Measurements from ENCODE around the gene TGFBR3L.

TGFBR3L gene

GRCh38 chr19:7904074-7905020, 10.3 kb upstream of the TGFBR3L start:
- peak; percentile 39 to 41 for DNase-seq (ENCODE audit: low read depth in 2 of 2)

- no peak for DNase-seq (ENCODE audit: low read depth in 2 of 2)
Measured at GRCh38 chr19:7905268-7905667, 9.4 kb upstream of the TGFBR3L start.

DNA sequence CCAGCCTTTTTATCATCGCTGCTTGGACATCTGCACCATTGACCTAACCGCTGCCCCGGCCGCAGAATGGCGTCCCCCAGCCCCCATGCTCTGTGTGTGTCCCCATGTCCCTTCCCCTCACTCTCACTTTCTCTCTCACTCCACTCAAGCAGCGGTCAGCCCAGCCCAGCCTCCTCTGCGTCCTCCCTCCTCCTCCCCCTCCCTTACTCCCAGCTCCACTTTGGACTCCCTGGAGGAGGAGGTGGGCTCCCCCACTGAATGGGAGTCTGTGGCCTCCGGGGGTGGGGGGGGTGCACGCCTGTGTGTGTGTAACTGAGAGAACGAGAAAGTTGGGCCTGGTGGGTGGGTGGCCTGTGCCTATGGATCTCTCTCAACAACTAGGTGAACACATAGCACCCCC, 8.8 kb upstream of the TGFBR3L start:
- no peak for DNase-seq (ENCODE audit: low read depth in 2 of 2)

GRCh38 chr19:7907122-7907521, 7.5 kb upstream of the TGFBR3L start:
- no peak for DNase-seq (ENCODE audit: low read depth in 2 of 2)

- no peak for DNase-seq (ENCODE audit: low read depth in 2 of 2)
Measured at GRCh38 chr19:7907544-7907943, 7.1 kb upstream of the TGFBR3L start.

DNA sequence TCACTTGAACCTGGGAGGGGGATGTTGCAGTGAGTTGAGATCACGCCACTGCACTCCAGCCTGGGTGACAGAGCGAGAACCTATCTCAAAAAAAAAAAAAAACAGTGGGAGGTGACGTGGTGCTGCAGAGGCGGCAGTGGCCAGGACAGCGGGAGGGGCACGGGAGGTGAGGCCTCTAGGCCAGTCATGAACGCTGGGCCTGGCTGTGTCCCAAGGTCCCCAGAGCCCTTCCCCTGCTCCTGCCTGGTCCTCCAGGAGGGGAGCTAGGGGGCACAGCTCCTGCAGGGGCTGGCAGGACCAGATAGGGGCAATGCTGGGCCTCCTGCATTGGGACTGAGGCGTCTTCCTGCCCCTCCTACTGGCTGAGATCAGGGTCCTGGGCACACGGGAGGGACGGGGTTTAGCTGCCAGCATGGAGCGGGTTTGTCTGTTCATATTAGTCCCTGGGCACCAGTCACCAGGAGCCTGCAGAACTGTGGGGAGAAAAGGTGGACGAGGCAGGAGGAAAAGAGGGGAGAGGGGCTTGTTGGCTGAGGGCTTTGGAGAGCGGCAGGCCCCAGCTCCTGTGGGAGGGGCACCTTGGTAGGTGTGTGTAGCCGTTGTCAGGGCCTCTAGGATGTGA, 6.4 kb upstream of the TGFBR3L start:
- no peak for DNase-seq (ENCODE audit: low read depth in 2 of 2)

DNA sequence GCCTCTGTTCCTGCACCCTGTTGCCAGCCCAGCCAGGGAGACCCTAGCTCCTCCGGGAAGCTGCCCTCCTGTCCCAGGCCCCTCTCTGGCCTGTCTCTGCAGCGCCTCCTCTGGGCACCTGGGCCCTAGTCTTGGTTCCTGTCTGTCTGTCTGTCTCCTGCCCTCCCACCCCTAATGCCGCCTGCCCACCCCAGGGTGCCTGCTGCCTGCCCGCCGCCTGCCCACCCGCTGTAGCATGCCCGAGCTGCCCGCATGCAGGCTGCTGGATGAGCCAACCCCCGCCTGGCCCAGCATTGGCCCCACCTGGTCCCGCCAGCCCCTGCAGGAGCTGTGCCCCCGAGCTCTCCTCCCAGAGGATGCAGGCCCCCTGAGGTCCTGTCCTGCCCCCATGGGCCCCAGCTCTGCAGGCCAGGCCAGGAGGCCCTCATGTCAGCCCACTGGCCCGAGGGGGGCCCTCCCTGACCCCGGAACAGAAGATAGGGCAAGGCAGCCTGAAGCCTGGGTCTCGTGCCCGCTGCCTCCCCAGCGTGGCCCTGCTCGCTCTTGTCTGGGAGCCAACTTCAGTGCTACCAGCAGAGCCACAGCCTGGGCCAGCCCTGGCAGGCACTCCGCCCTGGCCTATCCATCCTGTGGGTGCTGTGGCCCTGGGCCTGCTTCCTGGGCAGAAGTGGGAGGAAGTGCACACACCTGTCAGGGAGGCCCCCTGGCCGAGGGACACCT, 5.7 kb upstream of the TGFBR3L start:
- no peak for DNase-seq (ENCODE audit: low read depth in 2 of 2)

DNA sequence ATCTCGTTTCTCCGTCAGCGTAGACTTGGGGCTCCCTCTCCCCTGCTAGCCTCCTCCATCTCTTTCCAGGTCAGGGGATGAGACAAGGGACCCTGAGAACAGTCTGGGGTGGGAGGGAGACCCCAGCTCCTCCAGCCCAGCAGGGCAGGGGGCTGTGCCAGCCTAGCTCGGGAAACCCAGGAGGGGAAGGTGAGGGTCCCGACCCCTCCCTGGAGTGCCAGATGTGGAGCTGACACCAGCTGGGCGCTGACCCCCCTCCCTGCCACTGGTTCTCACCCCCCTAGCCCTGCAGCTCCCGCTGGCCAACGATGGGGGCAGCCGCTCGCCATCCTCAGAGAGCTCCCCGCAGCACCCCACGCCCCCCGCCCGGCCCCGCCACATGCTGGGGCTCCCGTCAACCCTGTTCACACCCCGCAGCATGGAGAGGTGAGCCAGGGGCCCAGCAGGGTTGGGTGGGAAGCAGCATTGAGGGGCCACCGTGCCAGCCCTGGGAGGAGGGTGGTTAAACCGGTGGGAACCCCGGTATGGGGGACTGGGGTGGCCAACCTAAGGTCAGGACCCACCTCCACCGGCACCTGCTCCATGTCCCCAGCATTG, 5.1 kb upstream of the TGFBR3L start:
- no peak for DNase-seq (ENCODE audit: low read depth in 2 of 2)

DNA sequence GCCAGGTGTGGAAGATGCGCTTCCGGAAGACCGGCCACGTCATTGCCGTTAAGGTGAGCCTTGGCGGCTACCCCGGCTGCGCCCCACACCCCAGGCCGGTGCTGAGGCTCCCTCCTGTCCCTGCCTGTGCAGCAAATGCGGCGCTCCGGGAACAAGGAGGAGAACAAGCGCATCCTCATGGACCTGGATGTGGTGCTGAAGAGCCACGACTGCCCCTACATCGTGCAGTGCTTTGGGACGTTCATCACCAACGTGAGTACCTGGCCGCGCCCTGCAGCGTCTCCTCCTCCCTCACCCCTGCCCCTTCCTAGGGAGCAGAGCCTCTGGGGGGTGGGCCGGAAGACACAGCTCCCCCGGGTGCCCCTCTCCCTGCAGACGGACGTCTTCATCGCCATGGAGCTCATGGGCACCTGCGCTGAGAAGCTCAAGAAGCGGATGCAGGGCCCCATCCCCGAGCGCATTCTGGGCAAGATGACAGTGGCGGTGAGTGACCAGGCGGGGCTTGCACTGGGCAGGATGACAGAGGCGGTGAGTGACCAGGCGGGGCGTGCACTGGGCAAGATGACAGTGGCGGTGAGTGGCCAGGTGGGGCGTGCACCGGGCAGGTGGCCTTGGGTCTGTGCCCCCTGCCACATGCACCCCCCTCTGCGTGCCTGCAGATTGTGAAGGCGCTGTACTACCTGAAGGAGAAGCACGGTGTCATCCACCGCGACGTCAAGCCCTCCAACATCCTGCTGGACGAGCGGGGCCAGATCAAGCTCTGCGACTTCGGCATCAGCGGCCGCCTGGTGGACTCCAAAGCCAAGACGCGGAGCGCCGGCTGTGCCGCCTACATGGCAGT, 4.1 kb upstream of the TGFBR3L start:
- no peak for DNase-seq (ENCODE audit: low read depth in 2 of 2)

- no peak for DNase-seq (ENCODE audit: low read depth in 2 of 2)
Measured at GRCh38 chr19:7911508-7912143, 3.0 kb upstream of the TGFBR3L start.

GRCh38 chr19:7912144-7912696, 2.4 kb upstream of the TGFBR3L start:
- DNase-seq (ENCODE audit: low read depth in 2 of 2), result no peak

- no peak for DNase-seq (ENCODE audit: low read depth in 2 of 2)
Measured at GRCh38 chr19:7912697-7913564, 1.7 kb upstream of the TGFBR3L start.

GRCh38 chr19:7913652-7914051, 978 bp upstream of the TGFBR3L start:
- no peak for DNase-seq (ENCODE audit: low read depth in 2 of 2)

- no peak for DNase-seq (ENCODE audit: low read depth in 2 of 2)
Measured at GRCh38 chr19:7914099-7914498, 531 bp upstream of the TGFBR3L start.

DNA sequence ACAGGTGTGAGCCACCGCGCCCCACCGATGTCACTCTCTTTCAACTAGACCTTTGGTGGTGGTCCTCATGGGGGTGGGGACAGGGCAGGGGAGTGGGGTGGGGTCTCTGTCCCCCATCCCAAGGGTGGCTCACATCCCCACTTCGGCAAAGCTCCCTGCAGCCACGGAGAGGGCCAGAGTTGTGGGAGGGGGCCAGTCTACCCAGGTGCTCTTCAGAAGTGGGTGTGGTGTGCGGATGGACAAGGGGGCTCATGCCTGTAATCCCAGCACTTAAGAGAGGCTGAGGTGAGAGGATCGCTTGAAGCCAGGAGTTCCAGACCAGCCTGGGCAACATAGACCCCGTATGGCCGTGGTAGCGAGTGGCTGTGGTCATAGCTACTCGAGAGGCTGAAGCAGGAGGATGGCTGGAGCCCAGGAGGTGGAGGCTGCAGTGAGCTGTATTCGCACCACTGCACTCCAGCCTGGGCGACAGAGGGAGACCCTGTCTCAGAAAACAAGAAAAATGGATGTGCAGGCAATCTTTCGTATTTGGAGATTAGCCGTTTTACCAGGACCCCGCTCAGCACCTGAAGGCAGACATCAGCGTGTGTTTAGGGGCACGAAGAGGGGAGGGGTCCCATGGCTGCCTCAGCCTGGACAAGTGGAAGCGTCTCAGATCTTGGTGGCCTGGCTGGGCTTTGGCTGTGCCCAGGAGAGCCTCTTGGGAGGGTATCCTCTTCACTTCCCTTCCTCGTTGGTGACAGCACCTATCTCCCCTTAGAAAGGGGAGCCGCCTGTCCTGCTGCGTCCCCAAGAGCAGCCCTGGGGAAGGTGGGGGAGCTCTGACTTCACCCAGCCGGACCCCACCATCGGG, 846 bp downstream of the TGFBR3L start:
- DNase-seq (ENCODE audit: low read depth in 2 of 2), result no peak

- DNase-seq (ENCODE audit: low read depth in 2 of 2), result no peak
Measured at GRCh38 chr19:7916103-7916954, 1.7 kb downstream of the TGFBR3L start.

DNA sequence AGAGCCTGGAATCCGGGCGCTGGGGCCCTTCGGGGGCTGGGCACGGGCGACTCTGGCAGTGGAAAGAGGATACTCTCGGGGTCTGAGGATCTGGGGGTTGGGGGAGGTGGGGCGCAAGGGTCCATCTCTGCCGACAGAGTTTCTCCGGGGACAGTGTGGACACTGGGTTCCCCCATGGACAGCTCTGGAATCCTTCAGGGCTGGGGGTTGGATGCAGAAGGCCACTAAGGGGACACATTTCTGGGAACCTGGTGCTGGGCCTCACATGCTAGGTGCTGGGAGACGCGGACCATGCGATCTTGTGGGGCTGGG, 2.3 kb downstream of the TGFBR3L start:
- DNase-seq (ENCODE audit: low read depth in 2 of 2), result no peak

All from activated CD8-positive, alpha-beta memory T cell treated with anti-CD3 and anti-CD28 coated beads for 4 hours (primary cell).